Measurements from ENCODE around the gene SELENOI.

GRCh38 chr2:26400723-26401122 is 54.8 kb downstream of the SELENOI start:
- no peak for TF ChIP-seq CTCF (IDR thresholded peaks at IDR 0.05)
- TF ChIP-seq POLR2AphosphoS5 (IDR thresholded peaks at IDR 0.05): no peak

Measured in prostate gland (tissue), 2 donors.